NCI-H2227 (cell line): ENCODE data around the gene ROR2.

ENCODE experiments used
- DNase-seq: peaks from one replicate; lab custom pipeline; 2025; ENCODE audit not compliant: unreplicated experiment; lab: John Stamatoyannopoulos, UW

Gene ROR2

GRCh38 chr9:91902475-91903125 is 47.4 kb downstream of the ROR2 start:
- DNase-seq: no peak

- DNase-seq: no peak
Measured at GRCh38 chr9:91900797-91901177, 49.2 kb downstream of the ROR2 start.

GRCh38 chr9:91900055-91900796 is 49.8 kb downstream of the ROR2 start:
- no peak for DNase-seq

GRCh38 chr9:91899594-91899993 is 50.4 kb downstream of the ROR2 start:
- DNase-seq: no peak

- DNase-seq: no peak
Measured at GRCh38 chr9:91899219-91899563, 50.8 kb downstream of the ROR2 start.

GRCh38 chr9:91898451-91899218 is 51.4 kb downstream of the ROR2 start:
- DNase-seq: peak; percentile 7

- DNase-seq: no peak
Measured at GRCh38 chr9:91897201-91897600, 52.8 kb downstream of the ROR2 start.

GRCh38 chr9:91896513-91897121 is 53.4 kb downstream of the ROR2 start:
- DNase-seq: peak; percentile 4

- DNase-seq: no peak
Measured at GRCh38 chr9:91896097-91896496, 53.9 kb downstream of the ROR2 start.

- no peak for DNase-seq
Measured at GRCh38 chr9:91894536-91894935, 55.5 kb downstream of the ROR2 start.

- DNase-seq: no peak
Measured at GRCh38 chr9:91894023-91894422, 56.0 kb downstream of the ROR2 start.

GRCh38 chr9:91891915-91892314 is 58.1 kb downstream of the ROR2 start:
- DNase-seq: no peak

GRCh38 chr9:91890662-91891061 is 59.4 kb downstream of the ROR2 start:
- DNase-seq: no peak

GRCh38 chr9:91889161-91889911 is 60.7 kb downstream of the ROR2 start:
- no peak for DNase-seq

- DNase-seq: peak; percentile 44
Measured at GRCh38 chr9:91886414-91887076, 63.5 kb downstream of the ROR2 start.

- DNase-seq: no peak
Measured at GRCh38 chr9:91885746-91886413, 64.1 kb downstream of the ROR2 start.

GRCh38 chr9:91884696-91885687 is 65.0 kb downstream of the ROR2 start:
- DNase-seq: no peak

- no peak for DNase-seq
Measured at GRCh38 chr9:91884153-91884552, 65.9 kb downstream of the ROR2 start.

- DNase-seq: no peak
Measured at GRCh38 chr9:91883503-91883902, 66.5 kb downstream of the ROR2 start.
